C4-2B (cell line): ENCODE data around the gene ZNF385D.

Source experiments
- H3K27ac ChIP-seq: fragments of 450-650 bp; 2 replicates; pipeline ENCODE4 v1.5.1; 2017
- ZFX ChIP-seq: fragments of 450-650 bp; IDR thresholded peaks from 2 replicates; pipeline ENCODE4 v1.6.1; 2017
- TF ChIP-seq, protein P1 (sequence below): fragments of 450-650 bp; conservative IDR thresholded peaks from 2 replicates; pipeline ENCODE4 v1.5.1; 2017; ENCODE audit warnings: mild to moderate bottlenecking

Gene ZNF385D

DNA sequence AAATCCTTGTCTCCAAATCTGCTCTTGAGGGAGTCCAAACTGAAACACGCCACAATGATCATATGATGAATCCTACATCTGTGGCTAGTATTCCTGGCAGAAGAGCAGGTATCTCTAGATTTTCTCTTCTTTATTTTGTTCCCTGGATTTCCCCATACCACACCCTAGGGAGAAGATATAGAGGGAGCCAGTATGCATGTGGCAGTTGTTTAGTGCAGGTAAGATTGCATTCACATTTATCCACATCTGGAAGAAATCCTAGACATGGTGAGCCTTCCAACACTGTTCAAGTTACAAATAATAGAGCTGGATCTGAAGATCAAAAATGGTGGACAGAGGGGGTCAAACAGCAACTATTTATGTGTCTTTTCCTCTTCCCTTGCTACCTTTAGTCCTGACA is 316.7 kb downstream of the ZNF385D start:
- no peak overlapping the region for H3K27ac ChIP-seq
- TF ChIP-seq ZFX = no peak
- TF ChIP-seq, protein P1, sequence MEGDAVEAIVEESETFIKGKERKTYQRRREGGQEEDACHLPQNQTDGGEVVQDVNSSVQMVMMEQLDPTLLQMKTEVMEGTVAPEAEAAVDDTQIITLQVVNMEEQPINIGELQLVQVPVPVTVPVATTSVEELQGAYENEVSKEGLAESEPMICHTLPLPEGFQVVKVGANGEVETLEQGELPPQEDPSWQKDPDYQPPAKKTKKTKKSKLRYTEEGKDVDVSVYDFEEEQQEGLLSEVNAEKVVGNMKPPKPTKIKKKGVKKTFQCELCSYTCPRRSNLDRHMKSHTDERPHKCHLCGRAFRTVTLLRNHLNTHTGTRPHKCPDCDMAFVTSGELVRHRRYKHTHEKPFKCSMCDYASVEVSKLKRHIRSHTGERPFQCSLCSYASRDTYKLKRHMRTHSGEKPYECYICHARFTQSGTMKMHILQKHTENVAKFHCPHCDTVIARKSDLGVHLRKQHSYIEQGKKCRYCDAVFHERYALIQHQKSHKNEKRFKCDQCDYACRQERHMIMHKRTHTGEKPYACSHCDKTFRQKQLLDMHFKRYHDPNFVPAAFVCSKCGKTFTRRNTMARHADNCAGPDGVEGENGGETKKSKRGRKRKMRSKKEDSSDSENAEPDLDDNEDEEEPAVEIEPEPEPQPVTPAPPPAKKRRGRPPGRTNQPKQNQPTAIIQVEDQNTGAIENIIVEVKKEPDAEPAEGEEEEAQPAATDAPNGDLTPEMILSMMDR = no peak

DNA sequence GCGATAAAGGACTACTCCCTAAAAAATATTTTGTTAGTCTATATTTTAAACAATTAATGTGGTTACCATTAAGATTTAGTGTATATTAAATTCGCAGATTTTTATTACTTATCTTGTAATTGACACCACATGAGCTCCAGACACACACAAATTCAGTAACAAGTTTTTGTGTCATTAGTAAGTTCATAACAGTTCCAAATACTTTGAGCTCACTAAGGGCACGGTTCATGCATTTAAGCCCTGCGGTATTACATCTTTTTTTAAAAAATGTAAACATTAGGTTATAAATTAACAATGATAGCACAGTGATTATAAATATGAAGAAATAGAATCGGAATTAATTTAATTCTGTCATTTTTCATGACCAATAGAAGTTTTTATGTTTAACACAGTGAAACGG is 317.3 kb downstream of the ZNF385D start:
- TF ChIP-seq, protein P1 = no peak
- no peak for TF ChIP-seq ZFX
- H3K27ac ChIP-seq = no peak overlapping the region

DNA sequence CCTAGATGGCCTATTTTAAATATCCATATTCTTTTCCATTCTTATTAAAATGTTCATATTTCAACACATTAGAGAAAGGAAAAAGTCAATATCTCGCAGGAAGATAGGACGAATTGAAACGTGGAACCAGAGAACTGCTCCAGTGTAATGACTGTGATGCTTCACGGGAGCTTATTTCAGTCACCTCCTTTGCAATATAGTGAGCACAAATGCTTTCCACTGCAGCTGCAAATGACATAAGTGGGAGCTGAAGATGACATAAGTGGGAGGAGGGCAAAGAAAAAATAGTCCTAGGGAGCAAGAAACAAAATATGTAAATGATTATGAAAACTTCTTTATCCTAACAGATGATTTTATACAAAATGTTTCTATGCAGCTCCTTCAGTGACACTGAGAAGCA is 324.1 kb downstream of the ZNF385D start:
- TF ChIP-seq, protein P1 = no peak
- TF ChIP-seq ZFX = no peak

DNA sequence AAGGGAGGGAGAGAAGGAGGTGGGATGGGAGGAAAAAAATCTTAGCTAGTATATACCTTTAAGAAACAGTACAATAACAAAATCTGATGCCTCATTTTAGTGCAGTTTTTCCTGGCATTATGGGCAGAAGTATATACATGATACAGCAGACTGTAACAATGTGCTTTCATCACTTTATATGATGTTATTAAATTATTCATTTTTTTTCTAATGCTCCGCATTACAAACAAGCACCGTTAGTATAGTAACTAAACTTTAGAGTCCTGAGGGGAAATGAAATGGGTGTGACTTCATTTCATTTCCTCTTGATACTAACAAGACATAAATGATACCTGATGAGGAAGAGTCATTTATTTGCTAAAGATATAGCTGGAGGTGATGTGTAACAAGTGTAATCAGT is 325.3 kb downstream of the ZNF385D start:
- TF ChIP-seq, protein P1 = no peak
- no peak for TF ChIP-seq ZFX
- no peak overlapping the region for H3K27ac ChIP-seq

More for the DNA sequence above, 324.1 kb downstream of the ZNF385D start:
- H3K27ac ChIP-seq = no peak overlapping the region

DNA sequence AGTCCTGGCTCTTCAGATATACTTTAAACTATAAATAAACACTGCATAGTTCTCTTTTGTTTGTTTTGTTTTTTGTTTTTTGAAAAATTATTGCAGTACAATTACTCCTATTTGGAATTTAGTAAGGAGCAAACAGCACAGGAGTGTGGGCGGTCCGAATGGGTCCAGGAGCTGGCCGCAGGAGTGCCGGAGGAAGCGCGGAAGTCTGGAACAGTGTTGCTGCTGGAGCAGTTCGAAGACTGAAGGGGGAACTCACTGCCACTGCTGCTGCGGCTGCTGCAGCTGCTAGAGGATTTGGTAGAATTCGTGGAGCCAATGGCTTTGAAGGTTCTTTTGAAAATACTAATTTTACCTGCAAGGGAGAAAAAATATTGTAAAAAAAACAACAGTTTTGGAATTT is 329.9 kb downstream of the ZNF385D start:
- no peak overlapping the region for H3K27ac ChIP-seq
- TF ChIP-seq, protein P1 = no peak

DNA sequence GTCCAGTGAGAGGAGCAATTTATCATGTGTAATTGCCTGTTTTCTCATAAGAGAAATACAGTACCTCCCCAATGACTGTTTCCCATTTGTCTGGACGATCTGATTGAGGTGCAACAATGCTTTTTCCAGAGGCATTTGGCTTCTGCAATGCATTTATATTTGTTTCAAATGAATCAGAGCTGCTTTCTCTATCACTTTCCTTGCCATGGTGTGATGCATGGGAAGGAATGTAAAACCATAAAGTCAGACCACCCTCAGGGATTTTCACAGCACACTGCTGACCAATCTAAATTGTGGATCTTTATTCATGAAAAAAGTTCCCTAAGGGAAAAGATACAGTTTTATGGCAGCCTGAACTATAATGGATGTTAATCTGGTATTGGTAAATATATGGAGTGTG is 333.0 kb downstream of the ZNF385D start:
- TF ChIP-seq ZFX = no peak
- TF ChIP-seq, protein P1 = no peak

DNA sequence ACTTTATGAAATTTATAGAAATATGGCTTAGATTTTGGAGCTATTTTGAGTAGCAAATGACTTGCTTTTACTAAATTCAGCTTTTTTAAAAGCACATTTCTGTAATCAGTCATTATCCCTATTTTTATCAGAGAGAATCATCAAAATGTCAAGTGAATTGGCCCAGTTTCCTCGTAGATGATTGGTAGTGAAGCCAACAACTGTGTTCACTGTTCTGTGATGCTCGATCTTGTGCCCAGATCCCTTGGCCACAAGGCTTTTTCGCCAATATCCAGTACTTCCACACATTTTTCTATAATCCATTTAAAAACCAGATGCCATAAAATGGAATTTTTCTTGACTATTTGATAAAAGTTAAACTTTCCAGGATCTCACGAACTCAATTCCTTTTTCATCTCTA is 336.5 kb downstream of the ZNF385D start:
- H3K27ac ChIP-seq = no peak overlapping the region
- TF ChIP-seq, protein P1 = no peak
- no peak for TF ChIP-seq ZFX

More for the DNA sequence above, 333.0 kb downstream of the ZNF385D start:
- no peak overlapping the region for H3K27ac ChIP-seq

DNA sequence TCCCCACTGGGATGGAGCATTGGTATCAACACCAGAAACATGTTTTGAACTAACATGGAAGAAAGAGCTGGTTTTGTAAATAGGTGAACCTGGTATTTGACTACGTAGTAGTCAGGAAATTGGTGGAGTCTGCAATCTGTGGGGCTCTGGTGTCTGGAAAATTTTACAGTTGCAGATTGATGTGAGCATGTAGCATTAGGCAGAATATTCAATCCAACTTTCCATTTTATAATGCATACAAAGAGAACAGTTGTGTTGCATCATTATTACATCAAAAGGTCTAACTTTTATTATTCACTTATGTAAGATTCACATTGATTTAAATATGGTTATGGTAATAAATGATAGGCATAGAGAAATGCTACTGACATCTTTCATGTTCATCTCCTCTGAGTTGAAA is 340.0 kb downstream of the ZNF385D start:
- H3K27ac ChIP-seq = no peak overlapping the region
- TF ChIP-seq, protein P1 = no peak
